Thyroid gland (tissue), 4 donors: ENCODE measurements around the gene CELSR3.

Experiments used
- CTCF ChIP-seq, 6 experiments: fragments of 200-600 bp in 3 of 6; fragments of 450-650 bp in 3 of 6; sonication (generic) in 3 of 6; IDR thresholded peaks; one replicate each; pipeline ENCODE4 v1.5.1; 2016 to 2019; ENCODE audit warnings: antibody characterized with exemption in 6 of 6, mild to moderate bottlenecking in 2 of 6, inconsistent platforms in 1 of 6, moderate library complexity in 1 of 6
- POLR2A ChIP-seq, 2 donors: fragments of 450-650 bp; IDR thresholded peaks; one replicate each; pipeline ENCODE4 v1.6.1; 2017; ENCODE audit warnings: antibody characterized with exemption in 2 of 2, mild to moderate bottlenecking in 2 of 2, moderate library complexity in 1 of 2

- no peak for TF ChIP-seq CTCF (IDR thresholded peaks at IDR 0.05)
- no peak for TF ChIP-seq POLR2A (IDR thresholded peaks at IDR 0.05)
Measured at GRCh38 chr3:48642605-48643004, 20.1 kb downstream of the CELSR3 start.
